Measurements from ENCODE around the gene OR8B3.
A peak's percentile ranks its signal among the peaks of the same experiment; 100 is the strongest.
"Not testable (repeated sequence)": the region's sequence is repeated elsewhere in the genome, so short reads cannot be mapped to it uniquely, and the experiment has no call there.

The OR8B3 gene, protein sequence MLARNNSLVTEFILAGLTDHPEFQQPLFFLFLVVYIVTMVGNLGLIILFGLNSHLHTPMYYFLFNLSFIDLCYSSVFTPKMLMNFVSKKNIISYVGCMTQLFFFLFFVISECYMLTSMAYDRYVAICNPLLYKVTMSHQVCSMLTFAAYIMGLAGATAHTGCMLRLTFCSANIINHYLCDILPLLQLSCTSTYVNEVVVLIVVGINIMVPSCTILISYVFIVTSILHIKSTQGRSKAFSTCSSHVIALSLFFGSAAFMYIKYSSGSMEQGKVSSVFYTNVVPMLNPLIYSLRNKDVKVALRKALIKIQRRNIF

DNA sequence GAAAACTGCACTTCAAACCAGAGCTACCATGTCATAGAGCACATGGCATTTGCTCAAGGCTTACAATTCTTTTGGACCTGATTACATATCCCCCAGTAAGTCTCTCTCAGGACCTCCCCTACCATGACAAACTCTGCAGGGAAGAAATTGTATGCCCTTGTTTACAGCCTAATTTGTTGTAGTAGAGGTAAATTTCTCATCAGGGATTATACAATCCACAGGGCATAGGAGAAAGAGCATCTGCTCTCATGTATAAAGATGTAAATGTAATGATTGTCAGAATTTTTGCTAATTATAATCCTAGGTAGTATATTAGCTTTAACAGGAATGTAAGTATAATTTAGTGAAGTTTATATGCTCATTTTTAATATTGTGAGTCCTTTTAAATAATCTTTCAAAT is at the start of gene OR8B3:
OR8B3 (minus strand) TSS at position 101 of the 400 bp plus-strand sequence. CDS start 1,673 bp downstream, outside the sequence.
- DNase-seq (ENCODE audit: low read depth in 3 of 3), result no peak

DNA sequence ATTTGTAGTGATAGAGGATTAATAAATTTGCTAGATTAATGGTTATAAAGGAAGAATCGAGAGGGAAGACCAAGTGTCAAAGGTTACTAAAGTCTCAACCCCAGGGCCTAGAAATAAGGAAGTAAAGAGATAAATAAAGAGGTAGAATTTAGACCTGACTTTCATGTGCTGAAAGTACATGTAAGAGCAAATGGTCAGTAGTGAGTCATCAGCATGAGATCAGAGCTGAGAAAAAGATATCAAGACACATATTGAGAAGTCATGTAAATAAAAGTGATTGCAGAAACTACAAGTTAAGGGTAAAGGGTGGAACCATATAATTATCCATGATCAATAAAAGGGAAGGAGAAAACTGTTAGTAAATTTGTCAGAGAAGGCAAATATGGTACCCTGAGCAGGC is 48.1 kb upstream of the OR8B3 start:
- DNase-seq (ENCODE audit: low read depth in 3 of 3), result no peak

DNA sequence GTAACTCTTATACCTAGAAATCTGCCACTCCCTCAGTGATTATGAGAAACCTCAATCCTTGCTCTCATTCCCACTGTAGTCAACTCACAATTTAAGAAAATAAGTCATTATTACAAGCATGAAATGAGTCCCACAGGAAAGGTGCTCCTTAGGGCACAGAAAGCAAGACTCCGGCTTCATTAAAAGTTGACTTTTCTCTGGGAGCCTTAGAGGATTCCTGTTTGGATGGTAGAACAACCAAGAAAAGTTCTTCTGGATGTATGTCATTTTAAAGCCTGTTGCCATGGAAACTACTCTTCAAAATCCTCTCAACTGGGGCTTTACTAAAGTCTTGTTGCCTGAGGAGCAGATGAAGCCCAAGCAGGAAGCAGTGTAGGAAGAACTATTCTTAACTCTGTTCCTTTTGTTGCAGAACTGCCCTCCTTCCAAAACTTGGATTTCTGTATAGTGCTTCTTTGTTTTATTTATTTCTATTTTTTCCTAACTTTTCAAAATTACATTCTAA is 46.9 kb upstream of the OR8B3 start, which contains the start of gene OR8B8:
OR8B8 (minus strand) TSS at position 51 of the 505 bp plus-strand sequence. CDS start 4,611 bp downstream, outside the sequence.
- DNase-seq (ENCODE audit: low read depth in 3 of 3), result no peak

DNA sequence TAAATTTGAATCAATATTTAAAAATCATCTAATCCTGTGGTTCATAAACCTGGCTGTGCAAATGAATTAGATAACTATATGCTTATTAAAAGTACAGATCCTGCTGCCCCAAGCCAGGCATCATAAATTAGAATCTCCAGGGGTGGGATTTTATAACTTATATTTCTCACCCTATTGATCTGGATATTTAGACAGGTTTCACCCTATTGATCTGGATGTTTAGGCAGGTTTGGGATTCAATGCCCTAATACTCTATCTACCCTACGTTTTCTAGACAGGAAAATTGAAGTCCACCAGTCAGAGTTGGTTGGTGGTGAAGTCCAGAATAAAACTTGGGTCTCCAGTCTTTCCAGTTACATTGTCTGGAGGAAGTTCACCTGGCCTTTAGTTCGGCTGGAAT is 44.0 kb upstream of the OR8B3 start:
- DNase-seq (ENCODE audit: low read depth in 3 of 3), result no peak

DNA sequence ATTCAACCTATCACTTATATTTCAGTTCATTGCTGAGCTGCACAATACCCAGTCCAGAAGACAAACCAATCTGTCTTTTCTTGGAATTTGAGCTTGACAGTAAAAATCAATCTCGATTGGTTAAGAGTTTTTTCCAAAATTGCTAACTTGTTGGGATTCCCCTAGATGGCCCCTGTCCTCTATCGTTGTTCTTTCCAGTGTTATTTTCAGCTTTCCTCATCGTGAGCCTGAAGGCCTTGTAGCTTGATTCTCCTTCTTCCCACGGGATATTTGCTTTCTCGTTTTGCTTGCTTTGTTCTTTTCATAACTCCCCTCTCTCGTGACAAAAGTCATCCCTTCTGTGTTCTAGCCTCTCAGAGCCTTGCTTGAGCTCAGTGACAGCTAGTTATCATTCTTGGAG is 43.6 kb upstream of the OR8B3 start:
- DNase-seq (ENCODE audit: low read depth in 3 of 3), result no peak

DNA sequence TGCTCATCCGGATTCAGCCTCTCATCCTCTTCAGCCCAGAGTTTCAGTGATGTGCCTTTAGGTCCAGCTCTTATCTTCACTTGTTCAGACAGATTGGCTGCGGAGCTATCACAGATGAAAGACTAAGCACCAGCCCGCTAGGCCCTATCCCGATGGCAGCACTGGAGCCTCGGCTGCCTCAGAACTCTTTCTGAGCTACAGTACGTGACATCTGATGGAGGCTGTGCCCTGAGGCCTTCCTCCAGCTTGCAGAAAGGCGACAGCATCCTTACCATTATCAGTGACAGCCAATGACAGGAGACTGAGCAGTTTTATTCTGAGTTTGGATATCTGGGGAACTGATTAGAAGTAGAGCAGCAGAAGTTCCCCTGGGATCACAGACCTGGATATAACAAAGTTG is 42.7 kb upstream of the OR8B3 start:
- no peak for DNase-seq (ENCODE audit: low read depth in 3 of 3)

DNA sequence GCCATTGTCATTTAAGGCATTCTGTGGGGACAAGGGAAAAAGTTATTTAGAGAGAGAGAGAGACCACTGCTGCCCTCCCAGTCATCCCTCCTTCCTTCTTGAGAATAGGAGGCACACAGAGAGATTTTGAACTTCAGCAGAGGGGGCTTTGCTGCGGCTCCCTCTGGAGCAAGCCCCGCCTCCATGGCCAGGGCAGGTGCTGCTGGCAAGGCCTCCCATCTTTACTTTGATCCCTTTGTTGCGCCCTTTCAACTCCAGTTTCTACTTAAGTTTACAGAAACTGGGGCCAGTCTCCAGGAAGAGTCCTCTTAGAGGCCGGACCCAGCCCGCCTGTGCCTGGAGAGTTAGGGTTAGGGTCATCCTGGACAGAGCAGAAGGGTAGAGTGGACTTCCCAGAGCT is 42.3 kb upstream of the OR8B3 start:
- DNase-seq (ENCODE audit: low read depth in 3 of 3), result no peak

DNA sequence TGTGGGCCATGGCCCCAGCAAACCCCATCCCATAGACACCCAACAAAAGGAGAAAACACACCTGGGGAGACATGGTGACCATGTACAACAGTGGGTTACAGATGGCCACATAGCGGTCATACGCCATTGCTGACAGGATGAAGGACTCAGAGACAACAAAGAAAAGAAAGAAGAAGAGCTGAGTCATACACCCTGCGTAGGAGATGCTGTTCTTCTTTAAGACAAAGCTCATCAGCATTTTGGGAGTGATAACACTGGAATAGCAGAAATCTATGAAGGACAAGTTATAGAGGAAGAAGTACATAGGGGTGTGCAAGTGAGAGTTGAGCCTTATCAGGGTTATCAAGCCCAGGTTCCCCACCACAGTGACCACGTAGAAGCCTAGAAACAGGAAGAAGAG is 41.8 kb upstream of the OR8B3 start:
- DNase-seq (ENCODE audit: low read depth in 3 of 3), result no peak

DNA sequence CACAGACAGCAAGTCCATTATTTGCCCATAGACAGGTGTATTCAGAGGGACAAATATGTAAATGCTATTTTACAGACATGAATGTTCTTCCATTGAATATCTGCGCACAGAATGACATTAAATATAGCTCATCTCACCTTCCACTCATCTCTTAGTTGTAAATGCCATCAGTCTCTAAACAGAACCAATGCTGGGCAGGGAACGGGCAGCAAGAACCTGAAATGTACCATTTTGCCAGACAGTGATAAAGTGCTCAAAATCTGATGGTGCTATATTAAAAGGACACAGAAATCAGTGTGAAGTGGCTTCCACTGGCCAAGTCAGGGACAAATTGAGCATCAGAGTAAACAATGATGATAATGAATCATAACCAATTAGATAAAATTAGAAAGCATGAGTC is 35.9 kb upstream of the OR8B3 start:
- no peak for DNase-seq (ENCODE audit: low read depth in 3 of 3)

DNA sequence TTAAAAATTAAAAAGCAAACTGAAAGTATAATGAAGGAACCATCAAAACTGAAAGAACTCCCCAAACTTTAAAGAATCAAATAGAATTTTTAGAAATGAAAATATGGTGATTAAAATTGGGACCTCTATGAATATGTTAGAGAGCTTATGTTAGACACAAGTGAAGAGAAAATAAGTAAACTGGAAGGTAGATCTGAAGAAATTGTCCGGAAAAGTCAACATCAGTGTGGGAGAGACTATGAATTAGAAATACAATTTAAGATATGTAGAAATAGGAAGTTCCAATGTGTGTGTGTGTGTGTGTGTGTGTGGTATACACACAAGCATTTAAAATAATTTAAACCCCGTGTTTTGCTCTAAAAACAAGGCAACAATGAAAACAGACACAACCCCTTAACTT is 30.8 kb upstream of the OR8B3 start:
- DNase-seq (ENCODE audit: low read depth in 3 of 3), result no peak

DNA sequence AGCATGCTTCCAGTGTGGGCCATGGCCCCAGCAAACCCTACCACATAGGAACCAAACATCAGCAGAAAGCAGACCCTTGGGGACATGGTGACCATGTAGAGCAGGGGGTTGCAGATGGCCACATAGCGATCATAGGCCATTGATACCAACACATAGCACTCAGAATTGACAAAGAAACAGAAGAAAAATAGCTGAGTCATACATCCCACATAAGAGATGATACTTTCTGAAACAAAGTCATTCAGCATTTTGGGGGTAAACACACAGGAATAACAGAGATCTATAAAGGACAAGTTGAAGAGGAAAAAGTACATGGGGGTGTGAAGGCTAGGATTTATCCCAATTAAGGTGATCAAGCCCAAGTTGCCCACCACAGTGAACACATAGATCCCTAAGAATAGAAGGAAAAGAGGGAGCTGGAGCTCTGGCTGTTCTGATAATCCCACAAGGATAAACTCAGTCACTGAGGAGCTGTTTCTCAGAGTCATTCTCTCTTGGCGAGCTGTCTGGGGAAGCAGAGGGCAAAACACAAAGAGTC is 25.6 kb upstream of the OR8B3 start, which contains the start of gene OR8B4:
OR8B4 (minus strand) TSS at position 488 of the 538 bp plus-strand sequence; CDS start at position 488, 0 bp downstream.
- DNase-seq (ENCODE audit: low read depth in 3 of 3), result no peak

DNA sequence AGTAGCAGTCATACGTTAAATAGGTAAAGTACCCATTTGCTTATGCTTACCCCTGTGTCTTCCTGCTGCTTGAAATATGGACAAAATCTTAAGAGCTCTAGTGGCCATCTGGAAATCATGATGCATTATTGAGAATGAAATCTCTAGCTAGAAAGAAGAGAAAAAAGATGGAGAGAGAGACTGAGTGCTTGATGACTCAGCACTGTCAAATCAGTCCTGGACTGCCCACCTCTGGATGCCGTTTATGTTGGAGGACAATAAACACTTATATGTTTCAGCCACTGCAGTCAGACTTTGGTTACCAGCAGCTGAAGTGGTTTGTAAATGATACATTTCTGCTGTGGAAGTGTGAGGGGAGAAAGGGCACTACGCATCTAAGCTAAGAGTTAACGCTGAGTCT is 22.2 kb upstream of the OR8B3 start:
- no peak for DNase-seq (ENCODE audit: low read depth in 3 of 3)

DNA sequence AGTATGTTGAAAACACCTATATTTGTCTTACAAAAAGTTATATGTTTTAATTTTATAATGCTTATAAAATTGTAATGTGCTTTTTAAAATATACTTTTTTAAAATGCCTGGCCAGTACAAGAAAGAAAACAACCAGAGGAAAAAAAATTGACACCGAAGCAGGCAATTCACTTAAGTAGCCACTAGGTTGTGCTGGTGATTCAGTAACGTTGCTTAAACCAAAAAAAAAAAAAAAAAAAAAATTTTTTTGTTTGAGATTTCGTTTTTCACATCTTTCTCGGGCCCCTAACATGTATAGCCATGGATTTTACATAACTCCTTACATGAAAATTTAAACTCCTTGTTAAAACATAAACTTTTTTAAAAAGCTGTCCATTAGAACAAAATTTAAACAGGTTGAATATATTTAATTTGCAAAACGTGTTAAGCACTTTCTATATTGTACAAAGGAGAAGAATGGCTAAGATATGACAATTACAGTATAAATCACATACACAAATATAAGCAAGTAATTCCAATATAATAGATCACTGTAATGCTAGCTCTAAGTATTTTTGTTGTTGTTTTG is 16.6 kb upstream of the OR8B3 start:
- no peak for DNase-seq (ENCODE audit: low read depth in 3 of 3)

DNA sequence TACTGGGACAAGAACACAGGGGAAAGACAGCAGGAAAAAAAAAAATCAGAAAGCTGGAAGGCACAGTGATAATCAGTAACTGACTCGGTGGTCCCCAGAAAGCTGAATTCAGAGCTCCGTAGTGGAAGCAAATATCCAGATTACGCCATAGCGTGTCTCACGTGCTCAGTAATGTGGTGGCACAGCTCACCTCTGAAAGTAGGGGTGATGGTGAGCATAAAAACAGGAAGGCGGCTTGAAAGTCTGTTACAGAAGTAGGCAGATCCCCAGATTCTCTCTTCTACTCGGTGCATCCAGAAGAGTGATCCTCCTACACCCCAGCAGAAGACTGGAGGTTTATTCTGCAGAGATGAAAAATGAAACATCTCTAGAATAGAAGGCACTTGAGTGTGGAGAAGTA is 11.1 kb upstream of the OR8B3 start:
- DNase-seq (ENCODE audit: low read depth in 3 of 3), result no peak

DNA sequence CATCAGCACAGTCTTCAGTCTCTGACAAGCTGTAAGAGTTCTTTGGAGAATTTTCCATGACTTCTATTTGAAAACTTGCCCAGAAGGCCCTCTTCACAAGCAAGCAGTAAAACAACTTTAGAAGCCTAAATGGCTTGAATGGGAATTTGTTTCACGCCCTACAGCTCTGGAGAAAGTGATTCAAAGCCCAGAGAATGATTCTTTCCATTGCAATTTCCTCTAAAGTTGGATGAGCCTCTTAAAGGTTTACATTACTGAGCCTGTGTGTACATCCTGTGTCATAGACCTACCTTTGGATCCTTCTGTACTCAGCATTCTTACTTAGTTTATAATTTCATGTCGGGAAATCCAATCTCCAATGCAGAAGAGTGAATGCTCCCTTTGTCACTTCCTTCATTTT is 6.8 kb upstream of the OR8B3 start:
- no peak for DNase-seq (ENCODE audit: low read depth in 3 of 3)

DNA sequence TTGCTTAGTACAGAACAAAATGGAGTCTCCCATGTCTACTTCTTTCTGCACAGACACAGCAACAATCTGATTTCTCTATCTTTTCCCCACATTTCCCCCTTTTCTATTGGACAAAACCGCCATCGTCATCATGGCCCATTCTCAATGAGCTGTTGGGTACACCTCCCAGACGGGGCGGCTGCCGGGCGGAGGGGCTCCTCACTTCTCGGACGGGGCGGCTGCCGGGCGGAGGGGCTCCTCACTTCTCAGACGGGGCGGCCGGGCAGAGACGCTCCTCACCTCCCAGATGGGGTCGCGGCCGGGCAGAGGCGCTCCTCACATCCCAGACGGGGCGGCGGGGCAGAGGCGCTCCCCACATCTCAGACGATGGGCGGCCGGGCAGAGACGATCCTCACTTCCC is 4.4 kb upstream of the OR8B3 start:
- not testable (repeated sequence) for DNase-seq (ENCODE audit: low read depth in 3 of 3)

DNA sequence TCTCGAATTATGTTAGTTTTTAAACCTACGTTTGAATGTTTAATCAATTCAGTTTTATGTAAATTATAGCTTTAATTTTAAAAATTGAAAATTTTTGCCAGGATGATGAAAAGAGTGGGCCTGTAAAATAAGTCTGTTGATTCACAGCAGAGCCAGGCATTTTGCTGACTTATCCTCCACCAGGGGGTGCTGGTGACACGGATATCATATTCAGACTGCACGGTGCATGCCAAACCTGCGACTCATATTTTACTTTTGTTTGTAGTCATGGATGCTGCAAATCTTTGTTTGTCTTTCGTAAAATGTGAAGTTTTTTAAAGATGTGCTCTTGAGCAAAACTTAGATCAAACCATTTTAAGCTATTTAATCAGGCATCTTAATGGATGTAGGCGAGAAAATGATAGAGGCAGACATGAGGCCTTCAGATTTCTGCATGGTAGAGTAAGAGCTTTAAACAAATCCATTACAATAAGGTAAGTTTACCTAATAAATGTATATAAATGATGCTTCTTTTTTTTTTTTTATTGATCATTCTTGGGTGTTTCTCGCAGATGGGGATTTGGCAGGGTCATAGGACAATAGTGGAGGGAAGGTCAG is 3.6 kb upstream of the OR8B3 start:
- DNase-seq (ENCODE audit: low read depth in 3 of 3), result peak in 1 of 3 experiments; percentile 5

DNA sequence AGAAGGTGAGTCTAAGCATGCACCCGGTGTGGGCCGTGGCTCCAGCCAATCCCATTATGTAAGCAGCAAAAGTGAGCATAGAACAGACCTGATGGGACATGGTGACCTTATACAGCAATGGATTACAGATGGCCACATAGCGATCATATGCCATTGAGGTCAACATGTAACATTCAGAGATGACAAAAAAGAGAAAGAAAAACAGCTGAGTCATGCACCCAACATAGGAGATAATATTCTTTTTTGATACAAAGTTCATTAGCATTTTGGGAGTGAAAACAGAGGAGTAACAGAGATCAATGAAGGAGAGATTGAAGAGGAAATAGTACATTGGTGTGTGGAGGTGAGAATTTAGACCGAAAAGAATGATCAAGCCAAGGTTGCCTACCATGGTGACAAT is 2.0 kb downstream of the OR8B3 start:
- not testable (repeated sequence) for DNase-seq (ENCODE audit: low read depth in 3 of 3)

DNA sequence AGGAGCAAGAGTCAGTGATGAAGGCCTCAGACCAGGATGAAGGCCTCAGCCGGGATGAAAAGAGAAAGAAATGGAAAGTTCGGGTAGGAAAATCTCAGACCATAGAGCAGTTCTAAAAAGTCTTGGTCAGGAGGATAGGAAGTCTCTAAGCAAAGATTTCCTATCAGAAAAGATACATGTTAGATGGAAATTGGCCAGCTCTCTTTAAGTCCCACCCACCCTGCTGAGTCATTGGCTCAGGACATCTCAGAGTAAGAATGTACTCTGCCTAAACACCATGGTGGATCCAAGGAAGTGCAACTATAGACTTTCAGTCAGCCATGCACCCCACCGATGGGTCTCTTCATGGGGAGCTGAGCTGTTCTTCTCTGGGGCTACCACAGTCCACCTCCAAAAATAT is 4.4 kb downstream of the OR8B3 start:
- no peak for DNase-seq (ENCODE audit: low read depth in 3 of 3)

DNA sequence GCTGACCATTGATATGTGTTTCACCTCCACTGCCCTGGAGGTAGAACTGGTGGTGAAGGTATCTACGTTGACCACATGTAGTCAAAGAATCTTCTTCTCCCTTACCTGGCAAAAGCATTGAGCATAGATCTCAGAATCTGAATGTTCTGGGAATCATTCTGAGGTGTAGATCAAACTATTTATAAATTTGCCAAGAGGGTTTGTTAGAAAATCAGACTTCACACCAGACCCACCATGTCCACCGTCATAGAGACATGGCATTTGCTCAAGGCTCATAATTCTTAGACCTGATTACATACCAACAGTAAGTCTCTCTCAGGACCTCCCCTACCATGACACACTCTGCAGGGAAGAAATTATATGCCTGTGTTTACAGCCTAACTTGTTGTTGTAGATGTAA is 14.4 kb downstream of the OR8B3 start, which contains the start of gene OR8B2:
OR8B2 (minus strand) TSS at position 101 of the 400 bp plus-strand sequence. CDS start 1,156 bp downstream, outside the sequence.
- no peak for DNase-seq (ENCODE audit: low read depth in 3 of 3)

DNA sequence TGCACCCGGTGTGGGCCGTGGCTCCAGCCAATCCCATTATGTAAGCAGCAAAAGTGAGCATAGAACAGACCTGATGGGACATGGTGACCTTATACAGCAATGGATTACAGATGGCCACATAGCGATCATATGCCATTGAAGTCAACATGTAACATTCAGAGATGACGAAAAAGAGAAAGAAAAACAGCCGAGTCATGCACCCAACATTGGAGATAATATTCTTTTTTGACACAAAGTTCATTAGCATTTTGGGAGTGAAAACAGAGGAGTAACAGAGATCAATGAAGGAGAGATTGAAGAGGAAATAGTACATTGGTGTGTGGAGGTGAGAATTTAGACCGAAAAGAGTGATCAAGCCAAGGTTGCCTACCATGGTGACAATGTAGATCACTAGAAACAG is 16.0 kb downstream of the OR8B3 start:
- not testable (repeated sequence) for DNase-seq (ENCODE audit: low read depth in 3 of 3)

DNA sequence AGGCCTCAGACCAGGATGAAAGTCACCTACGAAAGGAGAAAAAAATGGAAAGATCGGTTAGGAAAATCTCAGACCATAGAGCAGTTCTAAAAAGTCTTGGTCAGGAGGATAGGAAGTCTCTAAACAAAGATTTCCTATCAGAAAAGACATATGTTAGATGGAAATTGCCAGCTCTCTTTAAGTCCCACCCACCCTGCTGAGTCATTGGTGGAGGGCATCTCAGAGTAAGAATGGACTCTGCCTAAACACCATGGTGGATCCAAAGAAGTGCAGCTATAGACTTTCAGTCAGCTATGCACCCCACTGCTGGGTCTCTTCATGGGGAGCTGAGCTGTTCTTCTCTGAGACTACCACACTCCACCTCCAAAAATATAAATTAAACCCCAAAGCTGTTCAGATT is 18.2 kb downstream of the OR8B3 start:
- no peak for DNase-seq (ENCODE audit: low read depth in 3 of 3)
